Measurements from ENCODE around the gene RABGEF1.
"Not testable (repeated sequence)": the region's sequence is repeated elsewhere in the genome, so short reads cannot be mapped to it uniquely, and the experiment has no call there.

Gene RABGEF1

DNA sequence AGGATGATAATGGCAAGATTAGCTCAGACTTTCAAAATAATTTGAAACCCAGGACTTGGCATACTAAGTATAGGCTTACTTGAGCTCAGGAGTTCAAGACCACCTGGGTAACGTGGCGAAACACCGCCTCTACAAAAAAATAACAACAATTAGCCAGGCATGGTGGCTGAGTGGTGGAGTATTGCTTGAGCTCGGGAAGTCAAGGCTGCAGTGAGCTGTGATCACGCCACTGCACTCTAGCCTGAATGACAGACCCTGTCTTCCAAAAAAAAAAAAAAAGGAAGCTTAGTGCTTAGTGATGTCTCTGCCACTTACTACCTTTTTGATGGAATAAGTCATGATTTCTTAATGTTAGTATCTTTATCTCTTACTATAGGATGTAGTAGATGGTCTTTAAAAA is 25.5 kb downstream of the RABGEF1 start:
- DNase-seq = no peak

- not testable (repeated sequence) for DNase-seq
Observed at GRCh38 chr7:66767486-66767885, 27.0 kb downstream of the RABGEF1 start.

- no peak for DNase-seq
Observed at GRCh38 chr7:66768865-66769832, 28.6 kb downstream of the RABGEF1 start.

- DNase-seq = no peak
Observed at GRCh38 chr7:66769833-66770512, 29.4 kb downstream of the RABGEF1 start.

DNA sequence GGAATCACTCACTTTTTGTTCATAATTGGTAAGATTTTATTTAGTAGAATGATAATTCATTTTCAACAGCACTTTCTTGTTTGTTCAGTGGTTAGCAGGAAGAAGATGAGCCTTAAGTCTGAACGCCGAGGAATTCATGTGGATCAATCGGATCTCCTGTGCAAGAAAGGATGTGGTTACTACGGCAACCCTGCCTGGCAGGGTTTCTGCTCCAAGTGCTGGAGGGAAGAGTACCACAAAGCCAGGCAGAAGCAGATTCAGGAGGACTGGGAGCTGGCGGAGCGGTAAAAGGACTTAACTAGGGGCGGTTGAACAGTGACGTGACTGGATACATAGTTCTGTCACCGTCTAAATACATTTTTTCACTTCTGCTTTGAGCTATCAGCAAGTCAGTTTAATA is 31.3 kb downstream of the RABGEF1 start:
- peak in 1 of 3 donors; percentile 12 for DNase-seq

DNA sequence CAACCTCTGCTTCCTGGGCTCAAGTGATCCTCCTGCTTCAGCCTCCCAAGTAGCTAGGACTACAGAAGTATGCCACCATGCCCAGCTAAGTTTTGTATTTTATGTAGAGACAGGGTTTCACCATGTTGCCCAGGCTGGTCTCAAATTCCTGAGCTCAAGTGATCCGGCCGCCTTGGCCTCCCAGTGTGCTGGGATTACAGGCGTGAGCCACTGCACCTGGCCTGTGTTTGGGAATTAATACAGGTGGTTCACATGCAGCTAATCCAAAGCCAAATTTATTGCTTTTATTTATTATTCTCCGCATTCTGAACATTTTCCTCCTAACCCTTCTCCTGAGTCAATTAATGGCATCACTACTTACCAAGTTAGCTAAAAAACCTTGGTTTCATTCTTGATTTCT is 33.2 kb downstream of the RABGEF1 start:
- not testable (repeated sequence) for DNase-seq

DNA sequence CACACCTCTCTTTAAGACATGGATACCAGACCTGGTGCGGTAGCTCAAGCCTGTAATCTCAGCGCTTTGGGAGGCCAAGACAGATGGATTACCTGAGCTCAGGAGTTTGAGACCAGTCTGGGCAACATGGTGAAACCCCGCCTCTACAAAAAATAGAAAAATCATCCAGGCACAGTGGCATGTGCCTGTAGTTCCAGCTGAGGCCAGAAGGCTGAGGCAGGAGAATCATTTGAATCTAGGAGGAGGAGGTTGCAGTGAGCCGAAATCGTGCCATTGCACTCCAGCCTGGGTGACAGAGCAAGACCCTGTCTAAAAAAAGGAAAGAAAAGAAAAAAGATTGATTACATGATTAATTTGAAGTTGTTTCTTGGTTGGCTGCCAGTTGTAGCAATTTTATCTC is 35.9 kb downstream of the RABGEF1 start:
- peak in 1 of 3 donors; percentile 18 for DNase-seq

GRCh38 chr7:66776800-66777442 is 36.4 kb downstream of the RABGEF1 start:
- DNase-seq = peak in 1 of 3 donors; percentile 13

DNA sequence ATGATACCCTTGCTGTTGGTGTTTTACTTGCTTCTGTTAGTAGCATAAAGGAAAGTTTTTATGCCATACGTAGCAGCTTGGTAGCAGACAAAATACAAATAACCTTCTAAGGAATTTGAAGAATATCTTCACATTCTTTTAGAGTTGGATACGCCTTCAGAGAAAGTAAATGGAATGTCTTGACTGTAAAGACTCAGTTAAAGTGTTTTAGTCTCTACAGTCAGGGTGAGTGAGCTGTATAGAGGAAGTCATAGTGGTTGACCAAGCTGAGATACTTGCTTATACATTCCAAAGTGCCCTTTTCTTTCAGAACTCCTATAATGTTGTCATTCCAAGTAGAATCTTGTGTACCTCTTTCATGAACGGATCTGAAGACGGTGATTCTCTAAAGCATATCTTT is 37.7 kb downstream of the RABGEF1 start:
- peak in 1 of 3 donors; percentile 10 for DNase-seq

GRCh38 chr7:66779669-66780409 is 39.3 kb downstream of the RABGEF1 start:
- DNase-seq = peak; percentile 49 to 70 (median 62)

- DNase-seq = no peak
Observed at GRCh38 chr7:66781408-66782090, 41.0 kb downstream of the RABGEF1 start.

DNA sequence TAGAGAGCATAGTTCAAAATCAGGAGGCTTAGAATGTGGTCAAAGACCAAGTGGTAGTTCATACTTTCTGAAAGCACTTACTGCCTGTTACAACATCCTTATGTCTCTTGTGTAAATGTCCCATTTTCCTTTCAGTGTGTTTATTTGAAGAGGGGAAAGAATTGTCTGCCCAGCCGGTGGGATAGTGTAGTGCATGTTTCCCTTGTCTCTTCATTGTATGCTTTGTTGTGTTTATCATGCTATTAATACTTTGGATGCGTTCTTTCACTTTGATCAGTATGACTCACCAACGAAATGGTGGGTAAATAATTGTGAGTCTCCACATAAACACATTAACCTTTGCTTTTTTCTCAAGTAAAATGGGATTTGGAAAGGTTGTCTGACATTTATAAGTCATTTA is 42.3 kb downstream of the RABGEF1 start:
- DNase-seq = not testable (repeated sequence)

DNA sequence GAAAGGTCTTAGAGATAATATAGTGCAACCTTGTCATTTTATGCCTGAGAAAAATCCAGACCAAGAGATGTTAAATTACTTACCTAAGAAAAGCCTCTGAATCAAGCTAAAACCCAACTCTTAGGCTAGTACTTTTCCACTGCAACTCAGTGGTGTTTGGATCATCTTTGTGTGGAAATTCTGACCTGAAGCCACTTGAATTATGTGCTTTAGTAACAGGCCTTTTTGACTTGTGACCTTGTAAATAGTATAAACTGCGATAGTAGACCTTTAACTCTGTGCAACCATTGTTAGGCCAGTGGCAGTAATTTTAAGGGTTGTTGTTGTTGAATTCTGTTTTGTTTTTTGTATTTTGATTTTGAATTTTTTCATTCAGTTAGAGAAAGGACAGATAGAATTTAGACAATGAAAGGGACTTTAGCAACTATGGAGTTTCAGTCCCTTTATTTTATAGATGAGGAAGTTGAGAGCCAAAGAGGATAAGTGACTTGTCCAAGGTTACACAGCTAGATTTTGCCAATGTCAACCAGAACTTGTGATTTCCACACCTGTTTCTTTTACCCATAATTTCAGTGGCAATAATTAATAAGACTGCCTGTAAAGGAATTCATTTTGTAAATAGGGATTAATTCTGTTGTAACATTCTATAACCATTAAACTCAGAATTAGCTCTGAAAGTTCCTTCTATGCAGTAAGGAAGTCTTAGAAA is 43.5 kb downstream of the RABGEF1 start:
- DNase-seq = not testable (repeated sequence)

DNA sequence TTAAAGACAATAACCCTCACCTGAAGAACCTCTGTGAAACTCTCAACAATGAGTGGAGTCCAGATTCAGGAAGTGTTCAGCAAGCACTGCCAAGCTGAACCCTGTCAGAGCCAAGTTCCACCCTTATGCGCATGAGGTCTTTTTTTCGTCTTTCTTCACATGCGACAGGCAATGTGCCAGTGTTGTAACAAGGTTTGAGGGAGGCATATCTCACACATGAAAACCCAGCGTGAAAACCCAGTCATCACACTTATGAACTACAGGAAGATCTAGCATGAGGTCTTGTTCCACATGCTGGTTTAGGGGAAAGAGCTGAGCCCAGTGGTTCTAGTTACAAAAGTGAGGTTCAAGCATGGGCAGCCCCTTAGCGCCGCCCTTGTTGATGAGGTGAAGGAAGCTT is 49.7 kb downstream of the RABGEF1 start:
- no peak for DNase-seq

DNA sequence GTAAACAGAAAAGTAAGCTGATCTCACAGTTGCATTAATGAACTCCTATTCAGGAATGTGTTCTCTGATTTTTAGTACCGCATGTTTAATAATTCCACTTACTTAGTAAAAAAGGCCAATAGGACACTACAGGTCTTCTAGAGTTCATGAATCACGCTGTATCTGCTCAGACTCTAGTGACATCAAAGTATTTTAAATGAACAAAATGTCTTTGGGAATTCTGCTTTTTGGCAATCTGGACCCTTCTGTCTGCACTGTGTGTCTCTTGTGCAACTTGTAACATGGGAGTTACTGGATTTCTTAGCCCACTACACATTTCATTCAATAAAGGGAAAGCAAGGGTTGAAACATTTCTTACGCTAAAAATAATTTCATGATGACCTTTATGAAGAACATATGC is 50.2 kb downstream of the RABGEF1 start:
- no peak for DNase-seq

GRCh38 chr7:66800591-66800990 is 60.1 kb downstream of the RABGEF1 start:
- no peak for DNase-seq

GRCh38 chr7:66804001-66804400 is 63.5 kb downstream of the RABGEF1 start:
- no peak for DNase-seq

- no peak for DNase-seq
Observed at GRCh38 chr7:66807736-66808135, 67.2 kb downstream of the RABGEF1 start.

DNA sequence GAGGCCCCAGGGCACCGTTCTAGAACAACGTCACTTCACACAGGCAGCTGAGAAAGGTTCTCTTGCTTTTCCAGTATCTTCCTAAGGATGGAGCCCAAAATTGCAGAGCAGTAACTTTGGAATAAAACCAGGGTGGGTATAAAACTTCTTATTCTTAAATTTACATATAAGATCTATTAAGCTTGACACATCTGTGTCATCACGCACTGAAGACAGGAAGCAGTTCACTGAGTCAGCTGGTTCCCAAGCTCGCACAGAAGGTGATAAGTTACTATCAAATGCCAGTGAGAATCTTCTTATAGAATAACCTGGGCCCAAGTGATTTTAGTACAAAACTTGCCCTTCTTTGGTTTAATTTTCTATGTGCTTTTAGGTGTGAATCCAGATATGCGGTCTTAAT is 70.2 kb downstream of the RABGEF1 start:
- no peak for DNase-seq

- DNase-seq = not testable (repeated sequence)
Observed at GRCh38 chr7:66815186-66815875, 74.8 kb downstream of the RABGEF1 start.

- peak; percentile 46 to 75 (median 55) for DNase-seq
Observed at GRCh38 chr7:66815951-66816350, 75.4 kb downstream of the RABGEF1 start.
